NCI-H748 treated with DMSO at 0.1 percent for 48 hours (cell line): ENCODE results near the gene KHDC4.

Experiments
- DNase-seq: peaks from one replicate; lab custom pipeline; 2025; lab: John Stamatoyannopoulos, UW

KHDC4 gene

GRCh38 chr1:155969377-155969791 lies 35.2 kb upstream of the KHDC4 start:
- no peak for DNase-seq

GRCh38 chr1:155968670-155969069 lies 34.5 kb upstream of the KHDC4 start:
- DNase-seq = no peak

GRCh38 chr1:155968051-155968400 lies 33.8 kb upstream of the KHDC4 start:
- DNase-seq = no peak

GRCh38 chr1:155967341-155968050 lies 33.3 kb upstream of the KHDC4 start:
- DNase-seq = no peak

GRCh38 chr1:155966750-155967149 lies 32.5 kb upstream of the KHDC4 start:
- no peak for DNase-seq

GRCh38 chr1:155966135-155966534 lies 31.9 kb upstream of the KHDC4 start:
- DNase-seq = no peak

GRCh38 chr1:155964193-155964592 lies 30.0 kb upstream of the KHDC4 start:
- no peak for DNase-seq

GRCh38 chr1:155962599-155963211 lies 28.5 kb upstream of the KHDC4 start:
- DNase-seq = no peak

GRCh38 chr1:155961937-155962336 lies 27.7 kb upstream of the KHDC4 start:
- DNase-seq = no peak

GRCh38 chr1:155960081-155960745 lies 26.0 kb upstream of the KHDC4 start:
- DNase-seq = no peak

- no peak for DNase-seq
Measured at GRCh38 chr1:155957411-155957915, 23.2 kb upstream of the KHDC4 start.

GRCh38 chr1:155954645-155955044 lies 20.4 kb upstream of the KHDC4 start:
- DNase-seq = no peak

GRCh38 chr1:155952505-155952890 lies 18.3 kb upstream of the KHDC4 start:
- DNase-seq = no peak

GRCh38 chr1:155951753-155952504 lies 17.7 kb upstream of the KHDC4 start:
- no peak for DNase-seq

- no peak for DNase-seq
Measured at GRCh38 chr1:155950829-155951228, 16.6 kb upstream of the KHDC4 start.

- DNase-seq = no peak
Measured at GRCh38 chr1:155947741-155948140, 13.5 kb upstream of the KHDC4 start.

GRCh38 chr1:155947292-155947691 lies 13.1 kb upstream of the KHDC4 start:
- no peak for DNase-seq

- no peak for DNase-seq
Measured at GRCh38 chr1:155946633-155947219, 12.5 kb upstream of the KHDC4 start.

- no peak for DNase-seq
Measured at GRCh38 chr1:155944444-155944799, 10.2 kb upstream of the KHDC4 start.

- no peak for DNase-seq
Measured at GRCh38 chr1:155942578-155943141, 8.4 kb upstream of the KHDC4 start.

- DNase-seq = no peak
Measured at GRCh38 chr1:155941845-155942531, 7.8 kb upstream of the KHDC4 start.
